ENCODE measurements around the gene METTL22.

METTL22 gene

GRCh38 chr16:8585041-8585440 is 36.5 kb upstream of the METTL22 start:
- Histone ChIP-seq H3K27me3 (ENCODE audit: insufficient read depth, poor library complexity, severe bottlenecking) (peaks cover 21% of the 10 kb centered on the region), H3K4me3 (replicated peaks; ENCODE audit: insufficient read depth, low read length) (no peak overlapping the region), H3K27ac (replicated peaks) (no peak overlapping the region)
- TF ChIP-seq SPI1 (IDR thresholded peaks at IDR 0.05; ENCODE audit: borderline replicate concordance, low read depth): no peak
- TF ChIP-seq POLR2AphosphoS5 (IDR thresholded peaks at IDR 0.05; ENCODE audit: low read depth): no peak
- TF ChIP-seq, protein P1, sequence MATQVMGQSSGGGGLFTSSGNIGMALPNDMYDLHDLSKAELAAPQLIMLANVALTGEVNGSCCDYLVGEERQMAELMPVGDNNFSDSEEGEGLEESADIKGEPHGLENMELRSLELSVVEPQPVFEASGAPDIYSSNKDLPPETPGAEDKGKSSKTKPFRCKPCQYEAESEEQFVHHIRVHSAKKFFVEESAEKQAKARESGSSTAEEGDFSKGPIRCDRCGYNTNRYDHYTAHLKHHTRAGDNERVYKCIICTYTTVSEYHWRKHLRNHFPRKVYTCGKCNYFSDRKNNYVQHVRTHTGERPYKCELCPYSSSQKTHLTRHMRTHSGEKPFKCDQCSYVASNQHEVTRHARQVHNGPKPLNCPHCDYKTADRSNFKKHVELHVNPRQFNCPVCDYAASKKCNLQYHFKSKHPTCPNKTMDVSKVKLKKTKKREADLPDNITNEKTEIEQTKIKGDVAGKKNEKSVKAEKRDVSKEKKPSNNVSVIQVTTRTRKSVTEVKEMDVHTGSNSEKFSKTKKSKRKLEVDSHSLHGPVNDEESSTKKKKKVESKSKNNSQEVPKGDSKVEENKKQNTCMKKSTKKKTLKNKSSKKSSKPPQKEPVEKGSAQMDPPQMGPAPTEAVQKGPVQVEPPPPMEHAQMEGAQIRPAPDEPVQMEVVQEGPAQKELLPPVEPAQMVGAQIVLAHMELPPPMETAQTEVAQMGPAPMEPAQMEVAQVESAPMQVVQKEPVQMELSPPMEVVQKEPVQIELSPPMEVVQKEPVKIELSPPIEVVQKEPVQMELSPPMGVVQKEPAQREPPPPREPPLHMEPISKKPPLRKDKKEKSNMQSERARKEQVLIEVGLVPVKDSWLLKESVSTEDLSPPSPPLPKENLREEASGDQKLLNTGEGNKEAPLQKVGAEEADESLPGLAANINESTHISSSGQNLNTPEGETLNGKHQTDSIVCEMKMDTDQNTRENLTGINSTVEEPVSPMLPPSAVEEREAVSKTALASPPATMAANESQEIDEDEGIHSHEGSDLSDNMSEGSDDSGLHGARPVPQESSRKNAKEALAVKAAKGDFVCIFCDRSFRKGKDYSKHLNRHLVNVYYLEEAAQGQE (IDR thresholded peaks at IDR 0.05; ENCODE audit: insufficient replicate concordance, low read depth): no peak
- TF ChIP-seq, protein P2, sequence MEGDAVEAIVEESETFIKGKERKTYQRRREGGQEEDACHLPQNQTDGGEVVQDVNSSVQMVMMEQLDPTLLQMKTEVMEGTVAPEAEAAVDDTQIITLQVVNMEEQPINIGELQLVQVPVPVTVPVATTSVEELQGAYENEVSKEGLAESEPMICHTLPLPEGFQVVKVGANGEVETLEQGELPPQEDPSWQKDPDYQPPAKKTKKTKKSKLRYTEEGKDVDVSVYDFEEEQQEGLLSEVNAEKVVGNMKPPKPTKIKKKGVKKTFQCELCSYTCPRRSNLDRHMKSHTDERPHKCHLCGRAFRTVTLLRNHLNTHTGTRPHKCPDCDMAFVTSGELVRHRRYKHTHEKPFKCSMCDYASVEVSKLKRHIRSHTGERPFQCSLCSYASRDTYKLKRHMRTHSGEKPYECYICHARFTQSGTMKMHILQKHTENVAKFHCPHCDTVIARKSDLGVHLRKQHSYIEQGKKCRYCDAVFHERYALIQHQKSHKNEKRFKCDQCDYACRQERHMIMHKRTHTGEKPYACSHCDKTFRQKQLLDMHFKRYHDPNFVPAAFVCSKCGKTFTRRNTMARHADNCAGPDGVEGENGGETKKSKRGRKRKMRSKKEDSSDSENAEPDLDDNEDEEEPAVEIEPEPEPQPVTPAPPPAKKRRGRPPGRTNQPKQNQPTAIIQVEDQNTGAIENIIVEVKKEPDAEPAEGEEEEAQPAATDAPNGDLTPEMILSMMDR (IDR thresholded peaks at IDR 0.05; ENCODE audit: insufficient read depth, low read length): no peak
- TF ChIP-seq GABPA (IDR thresholded peaks at IDR 0.05; ENCODE audit: low read depth): no peak
- DNase-seq (ENCODE audit: low read depth in 1 of 2, low spot score in 1 of 2): no peak

DNA sequence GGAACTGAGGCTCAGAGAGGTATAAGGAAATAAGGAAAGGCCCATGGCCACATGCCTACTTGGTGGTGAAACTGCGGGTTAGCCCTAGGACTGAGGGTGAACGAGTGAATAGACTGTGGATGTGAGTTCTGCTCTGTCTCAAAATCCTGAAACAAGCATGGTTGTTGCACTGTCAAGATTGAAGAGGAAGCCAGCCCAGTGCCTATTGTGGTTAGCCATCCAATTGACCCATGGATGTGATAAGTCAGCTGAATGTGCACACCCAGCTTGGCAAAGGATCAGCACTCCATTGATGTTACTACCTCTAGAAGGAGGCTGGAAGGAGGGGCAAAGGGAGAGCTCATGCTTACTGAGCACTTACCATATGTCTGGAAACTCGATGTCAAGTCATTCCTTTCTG is 35.6 kb upstream of the METTL22 start:
- Histone ChIP-seq H3K4me3 (replicated peaks; ENCODE audit: insufficient read depth, low read length) (no peak overlapping the region), H3K27me3 (ENCODE audit: insufficient read depth, poor library complexity, severe bottlenecking) (peaks cover 29% of the 10 kb centered on the region), H3K27ac (replicated peaks) (no peak overlapping the region)
- no peak for TF ChIP-seq POLR2AphosphoS5 (IDR thresholded peaks at IDR 0.05; ENCODE audit: low read depth)
- TF ChIP-seq, protein P1 (IDR thresholded peaks at IDR 0.05; ENCODE audit: insufficient replicate concordance, low read depth): no peak
- TF ChIP-seq SPI1 (IDR thresholded peaks at IDR 0.05; ENCODE audit: borderline replicate concordance, low read depth): no peak
- TF ChIP-seq, protein P2 (IDR thresholded peaks at IDR 0.05; ENCODE audit: insufficient read depth, low read length): no peak
- no peak for TF ChIP-seq GABPA (IDR thresholded peaks at IDR 0.05; ENCODE audit: low read depth)
- DNase-seq (ENCODE audit: low read depth in 1 of 2, low spot score in 1 of 2): no peak

DNA sequence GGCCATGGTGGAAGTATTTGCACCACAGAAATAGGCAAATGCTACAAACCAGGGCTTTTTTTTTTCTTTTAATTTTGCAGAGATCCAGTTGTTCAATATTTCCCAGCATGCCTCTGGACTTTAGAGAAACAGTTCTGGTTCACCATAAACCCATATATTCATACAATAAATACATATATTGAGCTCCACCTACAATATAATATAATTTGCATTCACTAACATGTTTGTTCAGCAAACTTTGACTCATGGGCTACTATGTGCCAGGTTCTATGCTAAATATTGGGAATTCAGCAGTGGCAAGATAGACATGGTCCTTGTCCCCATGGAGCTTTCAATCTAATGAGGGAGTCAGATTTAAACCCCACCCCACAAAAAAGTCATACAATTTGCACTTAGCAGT is 34.4 kb upstream of the METTL22 start:
- H3K27ac ChIP-seq (replicated peaks): no peak overlapping the region
- DNase-seq (ENCODE audit: low read depth in 1 of 2, low spot score in 1 of 2): no peak
- H3K27me3 ChIP-seq (ENCODE audit: insufficient read depth, poor library complexity, severe bottlenecking): peaks cover 29% of the 10 kb centered on the region
- H3K4me3 ChIP-seq (replicated peaks; ENCODE audit: insufficient read depth, low read length): no peak overlapping the region
- TF ChIP-seq, protein P2 (IDR thresholded peaks at IDR 0.05; ENCODE audit: insufficient read depth, low read length): no peak
- no peak for TF ChIP-seq POLR2AphosphoS5 (IDR thresholded peaks at IDR 0.05; ENCODE audit: low read depth)
- TF ChIP-seq, protein P1 (IDR thresholded peaks at IDR 0.05; ENCODE audit: insufficient replicate concordance, low read depth): no peak
- no peak for TF ChIP-seq SPI1 (IDR thresholded peaks at IDR 0.05; ENCODE audit: borderline replicate concordance, low read depth)
